Measurements from ENCODE around the gene UBE2B.
"Not testable (repeated sequence)": the region's sequence is repeated elsewhere in the genome, so short reads cannot be mapped to it uniquely, and the experiment has no call there.

UBE2B gene

DNA sequence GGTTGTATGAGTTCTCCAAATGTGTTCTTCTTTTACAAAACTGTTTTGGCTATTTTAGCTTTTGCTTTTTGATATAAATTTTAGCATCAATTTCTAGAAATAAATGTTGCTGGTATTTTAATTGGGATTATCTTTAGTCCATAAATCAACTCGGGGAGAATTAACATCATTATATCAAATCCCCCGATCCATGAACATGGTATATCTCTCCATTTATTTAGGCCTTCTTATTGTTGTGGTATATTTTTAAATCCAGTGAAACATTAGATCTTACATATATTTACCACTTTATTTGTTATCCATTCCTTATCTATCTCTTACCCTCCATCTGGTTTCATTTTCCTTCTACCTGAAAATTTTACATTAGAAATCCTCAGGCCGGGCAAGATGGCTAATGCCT is 47.6 kb downstream of the UBE2B start:
- TF ChIP-seq, protein P1, sequence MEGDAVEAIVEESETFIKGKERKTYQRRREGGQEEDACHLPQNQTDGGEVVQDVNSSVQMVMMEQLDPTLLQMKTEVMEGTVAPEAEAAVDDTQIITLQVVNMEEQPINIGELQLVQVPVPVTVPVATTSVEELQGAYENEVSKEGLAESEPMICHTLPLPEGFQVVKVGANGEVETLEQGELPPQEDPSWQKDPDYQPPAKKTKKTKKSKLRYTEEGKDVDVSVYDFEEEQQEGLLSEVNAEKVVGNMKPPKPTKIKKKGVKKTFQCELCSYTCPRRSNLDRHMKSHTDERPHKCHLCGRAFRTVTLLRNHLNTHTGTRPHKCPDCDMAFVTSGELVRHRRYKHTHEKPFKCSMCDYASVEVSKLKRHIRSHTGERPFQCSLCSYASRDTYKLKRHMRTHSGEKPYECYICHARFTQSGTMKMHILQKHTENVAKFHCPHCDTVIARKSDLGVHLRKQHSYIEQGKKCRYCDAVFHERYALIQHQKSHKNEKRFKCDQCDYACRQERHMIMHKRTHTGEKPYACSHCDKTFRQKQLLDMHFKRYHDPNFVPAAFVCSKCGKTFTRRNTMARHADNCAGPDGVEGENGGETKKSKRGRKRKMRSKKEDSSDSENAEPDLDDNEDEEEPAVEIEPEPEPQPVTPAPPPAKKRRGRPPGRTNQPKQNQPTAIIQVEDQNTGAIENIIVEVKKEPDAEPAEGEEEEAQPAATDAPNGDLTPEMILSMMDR (conservative IDR thresholded peaks at IDR 0.05) = no peak
- no peak overlapping the region for H3K27ac ChIP-seq

GRCh38 chr5:134420343-134420742 is 49.0 kb downstream of the UBE2B start:
- TF ChIP-seq, protein P1 (conservative IDR thresholded peaks at IDR 0.05) = no peak
- H3K27ac ChIP-seq = no peak overlapping the region

- H3K27ac ChIP-seq = not testable (repeated sequence)
Observed at GRCh38 chr5:134421038-134421437, 49.7 kb downstream of the UBE2B start.

DNA sequence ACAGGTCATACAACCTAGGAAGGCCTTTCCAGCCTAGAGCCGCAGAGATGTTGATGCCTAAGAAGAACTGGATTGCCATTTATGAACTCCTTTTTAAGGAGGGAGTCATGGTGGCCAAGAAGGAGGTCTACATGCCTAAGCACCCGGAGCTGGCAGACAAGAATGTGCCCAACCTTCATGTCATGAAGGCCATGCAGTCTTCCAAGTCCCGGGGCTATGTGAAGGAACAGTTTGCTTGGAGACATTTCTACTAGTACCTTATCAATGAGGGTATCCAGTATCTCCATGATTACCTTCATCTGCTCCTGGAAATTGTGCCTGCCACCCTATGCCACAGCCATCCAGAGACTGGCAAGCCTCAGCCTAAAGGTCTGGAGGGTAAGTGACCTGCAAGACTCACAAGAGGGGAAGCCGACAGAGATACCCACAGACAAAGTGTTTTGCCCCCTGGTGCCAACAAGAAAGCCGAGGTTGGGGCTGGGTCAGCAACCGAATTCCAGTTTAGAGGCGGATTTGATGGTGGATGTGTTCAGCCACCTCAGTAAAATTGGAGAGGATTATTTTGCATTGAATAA is 51.5 kb downstream of the UBE2B start:
- TF ChIP-seq, protein P1 (conservative IDR thresholded peaks at IDR 0.05) = no peak
- no peak overlapping the region for H3K27ac ChIP-seq

DNA sequence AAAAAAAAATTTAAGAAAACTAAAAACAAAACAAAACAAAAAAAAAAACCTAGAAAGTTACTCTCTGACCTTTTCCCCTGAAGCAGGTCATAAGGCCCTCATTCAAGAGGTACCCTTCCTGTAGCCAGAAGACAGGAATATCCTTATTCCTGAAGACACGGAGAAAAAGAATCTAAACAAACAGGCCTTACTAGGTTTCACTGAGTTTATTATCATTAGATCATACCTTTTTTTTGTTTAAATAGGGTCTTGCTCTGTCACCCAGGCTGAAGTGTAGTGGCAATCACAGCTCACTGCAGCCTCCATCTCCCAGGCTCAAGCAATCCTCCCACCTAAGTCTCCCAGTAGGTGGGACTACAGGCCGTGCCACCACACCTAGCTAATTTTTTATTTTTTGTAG is 52.0 kb downstream of the UBE2B start:
- H3K27ac ChIP-seq = no peak overlapping the region
- TF ChIP-seq, protein P1 (conservative IDR thresholded peaks at IDR 0.05) = no peak

GRCh38 chr5:134426361-134426760 is 55.0 kb downstream of the UBE2B start:
- TF ChIP-seq, protein P1 (conservative IDR thresholded peaks at IDR 0.05) = no peak
- no peak overlapping the region for H3K27ac ChIP-seq

- H3K27ac ChIP-seq = no peak overlapping the region
- TF ChIP-seq, protein P1 (conservative IDR thresholded peaks at IDR 0.05) = no peak
Observed at GRCh38 chr5:134427540-134428041, 56.2 kb downstream of the UBE2B start.

GRCh38 chr5:134430001-134430569 is 58.7 kb downstream of the UBE2B start:
- TF ChIP-seq, protein P1 (conservative IDR thresholded peaks at IDR 0.05) = no peak
- no peak overlapping the region for H3K27ac ChIP-seq
